GM21619 (cell line): Measurements from ENCODE around the gene TAS2R46.
"Not testable (repeated sequence)": the region's sequence is repeated elsewhere in the genome, so short reads cannot be mapped to it uniquely, and the experiment has no call there.

ENCODE experiments used
- ATAC-seq: cut with Tn5 transposase; IDR thresholded peaks from one replicate; pipeline ENCODE4 v1.9.1; 2021; ENCODE audit not compliant: unreplicated experiment

TAS2R46 gene

GRCh38 chr12:11062194-11062593 lies at the start of gene TAS2R46:
Gene TAS2R46, minus strand, starts transcription at chr12:11062294. Its CDS starts 0 bp downstream, at chr12:11062294.
- ATAC-seq, result not testable (repeated sequence)

GRCh38 chr12:11111213-11111612 lies 49.1 kb upstream of the TAS2R46 start:
- ATAC-seq, result not testable (repeated sequence)

GRCh38 chr12:11108862-11109261 lies 46.8 kb upstream of the TAS2R46 start:
- no peak for ATAC-seq

- no peak for ATAC-seq
Observed at GRCh38 chr12:11107719-11108118, 45.6 kb upstream of the TAS2R46 start.

GRCh38 chr12:11106288-11106687 lies 44.2 kb upstream of the TAS2R46 start:
- ATAC-seq, result no peak

GRCh38 chr12:11105546-11105945 lies 43.5 kb upstream of the TAS2R46 start:
- ATAC-seq, result no peak

- peak; percentile 56 for ATAC-seq
Observed at GRCh38 chr12:11094910-11095309, 32.8 kb upstream of the TAS2R46 start.

GRCh38 chr12:11092128-11092527 lies 30.0 kb upstream of the TAS2R46 start, which contains the start of gene TAS2R43:
Gene TAS2R43, minus strand, starts transcription at chr12:11092313. Its CDS starts 84 bp downstream, at chr12:11092229.
- ATAC-seq, result no peak

- no peak for ATAC-seq
Observed at GRCh38 chr12:11089246-11089645, 27.2 kb upstream of the TAS2R46 start.

- peak; percentile 93 for ATAC-seq
Observed at GRCh38 chr12:11085419-11085818, 23.3 kb upstream of the TAS2R46 start.

GRCh38 chr12:11081987-11082386 lies 19.9 kb upstream of the TAS2R46 start:
- no peak for ATAC-seq

GRCh38 chr12:11078246-11078645 lies 16.2 kb upstream of the TAS2R46 start:
- no peak for ATAC-seq

GRCh38 chr12:11075642-11076041 lies 13.5 kb upstream of the TAS2R46 start:
- peak; percentile 52 for ATAC-seq

- ATAC-seq, result no peak
Observed at GRCh38 chr12:11071414-11071813, 9.3 kb upstream of the TAS2R46 start.

GRCh38 chr12:11070999-11071398 lies 8.9 kb upstream of the TAS2R46 start:
- ATAC-seq, result no peak

- ATAC-seq, result no peak
Observed at GRCh38 chr12:11069854-11070365, 7.8 kb upstream of the TAS2R46 start.

- no peak for ATAC-seq
Observed at GRCh38 chr12:11067514-11067913, 5.4 kb upstream of the TAS2R46 start.

GRCh38 chr12:11059784-11060183 lies 2.3 kb downstream of the TAS2R46 start:
- no peak for ATAC-seq

- no peak for ATAC-seq
Observed at GRCh38 chr12:11059041-11059440, 3.1 kb downstream of the TAS2R46 start.

GRCh38 chr12:11055306-11055705 lies 6.8 kb downstream of the TAS2R46 start:
- ATAC-seq, result no peak

- ATAC-seq, result not testable (repeated sequence)
Observed at GRCh38 chr12:11049806-11050531, 12.1 kb downstream of the TAS2R46 start.

- ATAC-seq, result not testable (repeated sequence)
Observed at GRCh38 chr12:11041366-11041765, 20.7 kb downstream of the TAS2R46 start.

GRCh38 chr12:11040162-11040561 lies 21.9 kb downstream of the TAS2R46 start:
- no peak for ATAC-seq
